K562 (cell line): Measurements from ENCODE around the gene C1orf198. TPM values are rescaled to one million over a fixed set of nuclear protein-coding genes. Genes with fewer than 3 reads are reported as not detected.

ENCODE experiments used
- DEAF1 ChIP-seq: fragments of 450-650 bp; formaldehyde crosslinking; IDR thresholded peaks from 2 replicates; pipeline ENCODE4 v1.4.0; 2020; ENCODE audit warnings: mild to moderate bottlenecking, moderate library complexity
- E2F5 ChIP-seq: sonication (generic); formaldehyde crosslinking; IDR thresholded peaks from 2 replicates; pipeline ENCODE4 v1.8.0; 2022; ENCODE audit warnings: mild to moderate bottlenecking, missing genetic modification reagents
- FIP1L1 ChIP-seq: fragments of 200-400 bp; formaldehyde crosslinking; IDR thresholded peaks from 2 replicates; pipeline ENCODE4 v1.6.1; 2018; ENCODE audit warnings: mild to moderate bottlenecking, low read depth, low read length; ENCODE audit not compliant: poor library complexity, severe bottlenecking
- KHSRP ChIP-seq: fragments of 450-650 bp; IDR thresholded peaks from 2 replicates; pipeline ENCODE4 v1.6.1; 2017
- KLF10 ChIP-seq: fragments of 250-450 bp; sonication (Bioruptor Pico); IDR thresholded peaks from 2 replicates; pipeline ENCODE4 v1.6.1; 2021; ENCODE audit warnings: matching md5 sums
- KLF16 ChIP-seq: IDR thresholded peaks from 2 replicates; pipeline ENCODE4 v1.6.1; 2016; ENCODE audit warnings: antibody characterized with exemption
- NR0B1 ChIP-seq: fragments of 450-650 bp; IDR thresholded peaks from one replicate; pipeline ENCODE4 v1.6.1; 2018; ENCODE audit warnings: mild to moderate bottlenecking, moderate library complexity; ENCODE audit not compliant: partially characterized antibody
- POLR3A ChIP-seq: IDR thresholded peaks from 2 replicates; pipeline ENCODE4 v1.6.1; 2011; ENCODE audit warnings: borderline replicate concordance, mild to moderate bottlenecking, moderate library complexity; ENCODE audit not compliant: insufficient read length, insufficient read depth; ENCODE audit errors: extremely low read depth
- PURB ChIP-seq: sonication (generic); formaldehyde crosslinking; IDR thresholded peaks from 2 replicates; pipeline ENCODE4 v1.9.0; 2021; ENCODE audit warnings: low read depth, mild to moderate bottlenecking, missing genetic modification reagents
- SMARCA4 ChIP-seq: fragments of 450-650 bp; IDR thresholded peaks from 2 replicates; pipeline ENCODE4 v1.6.1; 2016
- SREBF2 ChIP-seq: sonication (generic); formaldehyde crosslinking; IDR thresholded peaks from 2 replicates; pipeline ENCODE4 v1.4.0; 2020; ENCODE audit warnings: mild to moderate bottlenecking, missing genetic modification reagents
- TCF7 ChIP-seq: sonication (generic); IDR thresholded peaks from 2 replicates; pipeline ENCODE4 v1.6.1; 2016; ENCODE audit warnings: antibody characterized with exemption, borderline replicate concordance
- TEAD4 ChIP-seq, 2 experiments: sonication (generic) in 1 of 2; formaldehyde crosslinking in 1 of 2; IDR thresholded peaks; 2 replicates each; pipeline versions ENCODE4 v1.6.1 to v1.8.0; 2012 to 2022; ENCODE audit warnings: borderline replicate concordance in 1 of 2, inconsistent platforms in 1 of 2, low read length in 1 of 2, mild to moderate bottlenecking in 1 of 2, missing genetic modification reagents in 1 of 2
- XRCC5 ChIP-seq: fragments of 200-400 bp; formaldehyde crosslinking; IDR thresholded peaks from 2 replicates; pipeline ENCODE4 v1.6.1; 2017; ENCODE audit warnings: low read depth, mild to moderate bottlenecking, low read length
- ZBTB43 ChIP-seq: sonication (generic); formaldehyde crosslinking; IDR thresholded peaks from 2 replicates; pipeline ENCODE4 v1.8.0; 2023; ENCODE audit warnings: mild to moderate bottlenecking, missing genetic modification reagents
- ZBTB8A ChIP-seq: fragments of 450-650 bp; IDR thresholded peaks from 2 replicates; pipeline ENCODE4 v1.6.1; 2018; ENCODE audit warnings: mild to moderate bottlenecking, moderate library complexity; ENCODE audit not compliant: partially characterized antibody
- ZNF280A ChIP-seq: fragments of 450-650 bp; IDR thresholded peaks from 2 replicates; pipeline ENCODE4 v1.6.1; 2018; ENCODE audit warnings: mild to moderate bottlenecking, low read depth; ENCODE audit not compliant: partially characterized antibody
- polyA plus RNA-seq, 8 experiments: library from polyadenylated mRNA; depleted of rRNA in 4 of 8; stranded (reverse) in 5 of 8; unstranded in 3 of 8; fragments of >200 nt; fragmentation: Nextera tagmentation in 2 of 8; fragmentation: Illumina TruSeq in 1 of 8; extraction: Ambion mirVana in 2 of 8; extraction: Trizol in 1 of 8; gene quantifications; 2 replicates each; pipeline versions ENCODE4 v1.2.1 to v1.2.3, GENCODE V29; 2011 to 2014; ENCODE audit warnings: inconsistent platforms in 1 of 8, missing spikeins in 1 of 8
- total RNA-seq, 7 experiments: library from RNA; depleted of rRNA in 6 of 7; stranded (reverse); fragments of >200 nt in 6 of 7; fragmentation: Illumina TruSeq in 2 of 7; extraction: Trizol in 2 of 7; gene quantifications; 2 replicates each; pipeline versions ENCODE4 v1.2.1 to v1.2.3, GENCODE V29; 2011 to 2021; ENCODE audit warnings: low replicate concordance in 1 of 7

C1orf198 gene
- total and polyA plus RNA-seq, 9 of the 15 experiments (the other 6 are each of a cell fraction or from before 2014, with no cell fraction given) = 2.0 to 15.1 (median 10.4) TPM

GRCh38 chr1:230867903-230868735 is at the start of gene C1orf198 (continued):
- TF ChIP-seq TCF7 (no peak), KHSRP (no peak), FIP1L1 (peak; percentile 61), E2F5 (CRISPR knock-in tag) (no peak), TEAD4 (IDR thresholded peaks at IDR 0.05; ENCODE audit: low read length) (no peak), TEAD4 (CRISPR knock-in tag; IDR thresholded peaks at IDR 0.05; ENCODE audit: borderline replicate concordance) (0 out of 2 replicates have a peak, but pooled peaks have one; percentile 52), SREBF2 (no peak), ZNF280A (no peak), NR0B1 (no peak), SMARCA4 (no peak), KLF16 (no peak), KLF10 (CRISPR knock-in tag) (no peak), DEAF1 (CRISPR knock-in tag) (no peak), ZBTB43 (no peak), XRCC5 (no peak), ZBTB8A (no peak), PURB (CRISPR knock-in tag) (no peak), POLR3A (no peak)
